ENCODE measurements around the gene MRPS27.

DNA sequence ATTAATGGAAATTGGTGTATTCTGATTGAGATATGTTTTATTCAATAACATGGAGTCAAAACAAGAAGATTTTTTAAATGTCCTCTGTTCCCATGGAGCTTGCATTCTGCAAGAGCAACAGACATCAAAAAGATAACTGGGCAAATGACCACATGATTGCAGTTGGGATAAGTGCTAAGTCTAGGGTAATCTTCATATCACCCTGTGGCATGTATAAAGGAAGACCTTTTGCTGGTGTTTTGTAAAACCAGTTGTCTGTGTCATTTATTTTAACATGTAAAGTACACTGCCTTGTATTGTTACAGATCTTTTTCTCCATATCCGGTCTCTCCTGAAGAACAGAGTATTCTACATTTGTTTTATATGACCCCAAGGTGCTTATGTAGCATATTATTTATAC lies 44.1 kb upstream of the MRPS27 start:
- TF ChIP-seq, protein P1, sequence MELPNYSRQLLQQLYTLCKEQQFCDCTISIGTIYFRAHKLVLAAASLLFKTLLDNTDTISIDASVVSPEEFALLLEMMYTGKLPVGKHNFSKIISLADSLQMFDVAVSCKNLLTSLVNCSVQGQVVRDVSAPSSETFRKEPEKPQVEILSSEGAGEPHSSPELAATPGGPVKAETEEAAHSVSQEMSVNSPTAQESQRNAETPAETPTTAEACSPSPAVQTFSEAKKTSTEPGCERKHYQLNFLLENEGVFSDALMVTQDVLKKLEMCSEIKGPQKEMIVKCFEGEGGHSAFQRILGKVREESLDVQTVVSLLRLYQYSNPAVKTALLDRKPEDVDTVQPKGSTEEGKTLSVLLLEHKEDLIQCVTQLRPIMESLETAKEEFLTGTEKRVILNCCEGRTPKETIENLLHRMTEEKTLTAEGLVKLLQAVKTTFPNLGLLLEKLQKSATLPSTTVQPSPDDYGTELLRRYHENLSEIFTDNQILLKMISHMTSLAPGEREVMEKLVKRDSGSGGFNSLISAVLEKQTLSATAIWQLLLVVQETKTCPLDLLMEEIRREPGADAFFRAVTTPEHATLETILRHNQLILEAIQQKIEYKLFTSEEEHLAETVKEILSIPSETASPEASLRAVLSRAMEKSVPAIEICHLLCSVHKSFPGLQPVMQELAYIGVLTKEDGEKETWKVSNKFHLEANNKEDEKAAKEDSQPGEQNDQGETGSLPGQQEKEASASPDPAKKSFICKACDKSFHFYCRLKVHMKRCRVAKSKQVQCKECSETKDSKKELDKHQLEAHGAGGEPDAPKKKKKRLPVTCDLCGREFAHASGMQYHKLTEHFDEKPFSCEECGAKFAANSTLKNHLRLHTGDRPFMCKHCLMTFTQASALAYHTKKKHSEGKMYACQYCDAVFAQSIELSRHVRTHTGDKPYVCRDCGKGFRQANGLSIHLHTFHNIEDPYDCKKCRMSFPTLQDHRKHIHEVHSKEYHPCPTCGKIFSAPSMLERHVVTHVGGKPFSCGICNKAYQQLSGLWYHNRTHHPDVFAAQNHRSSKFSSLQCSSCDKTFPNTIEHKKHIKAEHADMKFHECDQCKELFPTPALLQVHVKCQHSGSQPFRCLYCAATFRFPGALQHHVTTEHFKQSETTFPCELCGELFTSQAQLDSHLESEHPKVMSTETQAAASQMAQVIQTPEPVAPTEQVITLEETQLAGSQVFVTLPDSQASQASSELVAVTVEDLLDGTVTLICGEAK (IDR thresholded peaks at IDR 0.05) = no peak
- TF ChIP-seq, protein P1 (CRISPR knock-in tag; IDR thresholded peaks at IDR 0.05) = no peak
- TF ChIP-seq POLR3A (IDR thresholded peaks at IDR 0.05; ENCODE audit: borderline replicate concordance, extremely low read depth, insufficient read depth, insufficient read length) = no peak
- no peak for TF ChIP-seq RAD21 (CRISPR knock-in tag; conservative IDR thresholded peaks at IDR 0.05 in 1 of 2, IDR thresholded peaks at IDR 0.05 in 1 of 2)
- TF ChIP-seq MTA2 (IDR thresholded peaks at IDR 0.05; ENCODE audit: low read depth) = no peak
- no peak for TF ChIP-seq SREBF1 (IDR thresholded peaks at IDR 0.05; ENCODE audit: borderline replicate concordance, low read depth, low read length)
